SK-N-SH (cell line): Measurements from ENCODE around the gene ABO. TPM values are rescaled to one million over a fixed set of nuclear protein-coding genes. Genes with fewer than 3 reads are reported as not detected.
"Not testable (repeated sequence)": the region's sequence is repeated elsewhere in the genome, so short reads cannot be mapped to it uniquely, and the experiment has no call there.

Experiments used
- CTCF ChIA-PET: fragments of 300-600, 350-600 bp; formaldehyde crosslinking; extraction: SDS; loops from one replicate; lab custom pipeline; 2021; lab: Yijun Ruan, JAX
- POLR2A ChIA-PET: fragments of 350-600 bp; sonication (Branson Sonifier 250); formaldehyde crosslinking; extraction: SDS; loops from one replicate; lab custom pipeline; 2020; ENCODE audit warnings: antibody characterized with exemption, inconsistent platforms; lab: Yijun Ruan, JAX
- DNase-seq: peaks from one replicate; pipeline ENCODE4 v3.0.0; 2012
- H2AFZ ChIP-seq: fragments of 200-600 bp; sonication (generic); 2 replicates; pipeline ENCODE4 v1.8.1; 2016; ENCODE audit warnings: antibody characterized with exemption, mild to moderate bottlenecking, low read depth
- H3F3A ChIP-seq: fragments of 200-600 bp; sonication (generic); replicated peaks from 2 replicates; pipeline ENCODE3; 2016; ENCODE audit warnings: antibody characterized with exemption, mild to moderate bottlenecking; ENCODE audit not compliant: insufficient read depth
- H3K27ac ChIP-seq, 2 experiments: fragments of 200-500 bp in 1 of 2; fragments of 200-600 bp in 1 of 2; sonication (Bioruptor generic) in 1 of 2; sonication (generic), shearing (Covaris generic) in 1 of 2; 2 replicates each; pipeline versions ENCODE4 v1.5.1 to v1.6.1; 2014 to 2016; ENCODE audit warnings: low read depth in 2 of 2, inconsistent platforms in 1 of 2, low read length in 1 of 2, mild to moderate bottlenecking in 1 of 2, mixed read lengths in 1 of 2
- H3K27me3 ChIP-seq: fragments of 200-600 bp; sonication (generic), shearing (Covaris generic); 2 replicates; pipeline ENCODE4 v1.6.1; 2016; ENCODE audit warnings: mixed run types; ENCODE audit not compliant: insufficient read depth
- H3K36me3 ChIP-seq, 2 experiments: fragments of 200-500 bp in 1 of 2; fragments of 200-600 bp in 1 of 2; sonication (Bioruptor generic) in 1 of 2; sonication (generic) in 1 of 2; replicated peaks in 1 of 2; 2 replicates each; pipeline versions ENCODE3 to v1.5.1; 2014 to 2016; ENCODE audit warnings: low read length in 1 of 2, mild to moderate bottlenecking in 1 of 2; ENCODE audit not compliant: insufficient read depth in 2 of 2, control insufficient read depth in 1 of 2
- H3K4me1 ChIP-seq, 2 experiments: fragments of 200-500 bp in 1 of 2; fragments of 200-600 bp in 1 of 2; sonication (Bioruptor generic) in 1 of 2; sonication (generic), shearing (Covaris generic) in 1 of 2; 2 replicates each; pipeline versions ENCODE4 v1.5.1 to v1.6.1; 2014 to 2016; ENCODE audit warnings: low read depth in 1 of 2, low read length in 1 of 2, mixed run types in 1 of 2; ENCODE audit not compliant: insufficient read depth in 2 of 2, control insufficient read depth in 1 of 2
- H3K4me2 ChIP-seq: fragments of 200-600 bp; sonication (generic), shearing (Covaris generic); 2 replicates; pipeline ENCODE4 v1.6.1; 2017; ENCODE audit warnings: mixed run types
- H3K4me3 ChIP-seq, 2 experiments: fragments of 200-500 bp in 1 of 2; fragments of 200-600 bp in 1 of 2; sonication (Bioruptor generic) in 1 of 2; sonication (generic), shearing (Covaris generic) in 1 of 2; 2 replicates each; pipeline versions ENCODE4 v1.5.1 to v1.8.1; 2014 to 2016; ENCODE audit warnings: low read depth in 2 of 2, inconsistent platforms in 1 of 2, low read length in 1 of 2, mild to moderate bottlenecking in 1 of 2, mixed read lengths in 1 of 2, moderate library complexity in 1 of 2
- H3K79me2 ChIP-seq: fragments of 200-600 bp; sonication (generic); 2 replicates; pipeline ENCODE4 v1.8.1; 2017; ENCODE audit warnings: mild to moderate bottlenecking; ENCODE audit not compliant: insufficient read depth
- H3K9ac ChIP-seq: fragments of 200-600 bp; sonication (generic); 2 replicates; pipeline ENCODE4 v1.6.1; 2017; ENCODE audit warnings: mixed run types
- H3K9me2 ChIP-seq: fragments of 200-600 bp; sonication (generic); 2 replicates; pipeline ENCODE4 v1.6.1; 2017; ENCODE audit warnings: mixed run types
- H3K9me3 ChIP-seq: fragments of 200-600 bp; sonication (generic); 2 replicates; pipeline ENCODE4 v1.6.1; 2017; ENCODE audit warnings: mixed run types, mild to moderate bottlenecking, moderate library complexity
- H4K20me1 ChIP-seq: fragments of 200-600 bp; sonication (generic); 2 replicates; pipeline ENCODE4 v1.6.1; 2017; ENCODE audit warnings: mild to moderate bottlenecking, mixed run types; ENCODE audit not compliant: insufficient read depth
- ELF1 ChIP-seq: IDR thresholded peaks from 2 replicates; pipeline ENCODE4 v1.4.0; 2012
- EP300 ChIP-seq, 2 experiments: IDR thresholded peaks; 2 replicates each; pipeline versions ENCODE4 v1.4.0 to v1.6.1; 2012; ENCODE audit warnings: borderline replicate concordance in 1 of 2, low read depth in 1 of 2, low read length in 1 of 2
- EZH2phosphoT487 ChIP-seq: fragments of 200-600 bp; sonication (generic); IDR thresholded peaks from 2 replicates; pipeline ENCODE4 v1.6.1; 2017; ENCODE audit warnings: low read depth, mixed run types, mild to moderate bottlenecking, antibody characterized with exemption, moderate library complexity, borderline replicate concordance
- FOXM1 ChIP-seq: IDR thresholded peaks from 2 replicates; pipeline ENCODE4 v1.4.0; 2012; ENCODE audit warnings: low read depth, mild to moderate bottlenecking
- GABPA ChIP-seq: IDR thresholded peaks from 2 replicates; pipeline ENCODE4 v1.4.0; 2012; ENCODE audit warnings: low read depth, mild to moderate bottlenecking
- GATA2 ChIP-seq: sonication (generic); formaldehyde crosslinking; IDR thresholded peaks from 2 replicates; pipeline ENCODE4 v1.5.0; 2020; ENCODE audit warnings: mild to moderate bottlenecking, missing genetic modification reagents
- JUND ChIP-seq: IDR thresholded peaks from 2 replicates; pipeline ENCODE4 v1.4.0; 2012
- MEF2A ChIP-seq: IDR thresholded peaks from 2 replicates; pipeline ENCODE4 v1.4.0; 2012; ENCODE audit warnings: low read depth, borderline replicate concordance
- NFIC ChIP-seq: IDR thresholded peaks from 2 replicates; pipeline ENCODE4 v1.4.0; 2012; ENCODE audit warnings: borderline replicate concordance
- RAD21 ChIP-seq: IDR thresholded peaks from 2 replicates; pipeline ENCODE4 v1.6.1; 2012; ENCODE audit warnings: mild to moderate bottlenecking, low read length
- RCOR1 ChIP-seq: fragments of 150-350 bp; IDR thresholded peaks from 2 replicates; pipeline ENCODE4 v1.6.1; 2017; ENCODE audit warnings: antibody characterized with exemption, low read length
- RFX5 ChIP-seq: IDR thresholded peaks from 2 replicates; pipeline ENCODE4 v1.6.1; 2012; ENCODE audit warnings: mild to moderate bottlenecking, improper control_type of control experiment, low read length
- RXRA ChIP-seq: IDR thresholded peaks from 2 replicates; pipeline ENCODE4 v1.4.0; 2012; ENCODE audit warnings: low read depth, mild to moderate bottlenecking, borderline replicate concordance
- SMC3 ChIP-seq: IDR thresholded peaks from 2 replicates; pipeline ENCODE4 v1.6.1; 2012; ENCODE audit warnings: low read depth, low read length, improper control_type of control experiment
- TCF12 ChIP-seq: IDR thresholded peaks from 2 replicates; pipeline ENCODE4 v1.4.0; 2012
- WGBS: methylation state at CpG from one replicate; pipeline ENCODE4 v1.1.6; 2017; ENCODE audit warnings: low lambda C conversion rate; 5-methylcytosine and 5-hydroxymethylcytosine counted together
- polyA plus RNA-seq, 3 experiments: library from polyadenylated mRNA; depleted of rRNA; stranded (reverse); fragments of >200 nt; gene quantifications; 2 replicates each; pipeline ENCODE4 v1.2.3, GENCODE V29; 2012
- TF ChIP-seq, protein P1 (sequence below): IDR thresholded peaks from 2 replicates; pipeline ENCODE4; 2012
- TF ChIP-seq, protein P2 (sequence below): fragments of 150-350 bp; IDR thresholded peaks from 2 replicates; pipeline ENCODE4 v1.6.1; 2017; ENCODE audit warnings: antibody characterized with exemption, low read length, low read depth, borderline replicate concordance
- TF ChIP-seq, protein P3 (sequence below): IDR thresholded peaks from 2 replicates; pipeline ENCODE4 v1.4.0; 2012; ENCODE audit warnings: low read depth, borderline replicate concordance
- TF ChIP-seq, protein P4 (sequence below): IDR thresholded peaks from 2 replicates; pipeline ENCODE4 v1.4.0; 2012; ENCODE audit warnings: low read depth, borderline replicate concordance
- TF ChIP-seq, protein P5 (sequence below): IDR thresholded peaks from 2 replicates; pipeline ENCODE4 v1.4.0; 2012; ENCODE audit warnings: low read depth

Gene ABO
- polyA plus RNA-seq, 1 of the 3 experiments (the other 2 are of a cell fraction): not detected

DNA sequence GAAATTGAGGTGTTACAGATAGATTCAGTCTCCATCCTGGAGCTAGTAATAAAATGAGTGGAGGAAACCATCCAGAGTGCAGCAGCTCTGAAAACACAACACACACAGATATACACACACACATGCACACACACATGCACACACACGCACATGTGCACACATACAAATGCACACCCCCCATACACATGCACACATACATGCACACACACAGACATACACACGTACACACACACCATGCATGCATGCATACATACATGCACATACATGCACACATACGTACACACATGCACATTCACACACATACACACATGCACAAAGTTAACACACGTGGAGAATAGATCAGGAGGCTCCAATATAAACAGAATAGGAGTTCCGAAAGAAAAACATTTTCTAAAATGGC, 44.9 kb downstream of the ABO start:
- POLR2A ChIA-PET: no interaction called here
- no peaks in the 10 kb centered on the region for H3F3A ChIP-seq
- no peak for DNase-seq
- no peak overlapping the region for H3K4me2 ChIP-seq
- H4K20me1 ChIP-seq: no peaks in the 10 kb centered on the region
- H3K4me1 ChIP-seq: peaks cover 0 to 11% of the 10 kb centered on the region in 2 experiments; a peak in 1 of 4 replicates
- H3K36me3 ChIP-seq: no peaks in the 10 kb centered on the region
- H3K27me3 ChIP-seq: no peaks in the 10 kb centered on the region
- H3K9me2 ChIP-seq: no peaks in the 10 kb centered on the region
- WGBS: 40% methylated on average over 5 of the region's 5 CpGs
- H3K27ac ChIP-seq: no peak overlapping the region
- no peak for TF ChIP-seq EP300 (IDR thresholded peaks at IDR 0.05; ENCODE audit: borderline replicate concordance in 1 of 2, low read depth in 1 of 2, low read length in 1 of 2)
- TF ChIP-seq TCF12: no peak
- no peak for TF ChIP-seq RAD21
- TF ChIP-seq, protein P1, sequence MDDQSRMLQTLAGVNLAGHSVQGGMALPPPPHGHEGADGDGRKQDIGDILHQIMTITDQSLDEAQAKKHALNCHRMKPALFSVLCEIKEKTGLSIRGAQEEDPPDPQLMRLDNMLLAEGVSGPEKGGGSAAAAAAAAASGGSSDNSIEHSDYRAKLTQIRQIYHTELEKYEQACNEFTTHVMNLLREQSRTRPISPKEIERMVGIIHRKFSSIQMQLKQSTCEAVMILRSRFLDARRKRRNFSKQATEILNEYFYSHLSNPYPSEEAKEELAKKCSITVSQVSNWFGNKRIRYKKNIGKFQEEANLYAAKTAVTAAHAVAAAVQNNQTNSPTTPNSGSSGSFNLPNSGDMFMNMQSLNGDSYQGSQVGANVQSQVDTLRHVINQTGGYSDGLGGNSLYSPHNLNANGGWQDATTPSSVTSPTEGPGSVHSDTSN: no peak
- TF ChIP-seq GATA2 (CRISPR knock-in tag): no peak
- TF ChIP-seq SMC3: no peak
- TF ChIP-seq GABPA: no peak
- TF ChIP-seq, protein P2, sequence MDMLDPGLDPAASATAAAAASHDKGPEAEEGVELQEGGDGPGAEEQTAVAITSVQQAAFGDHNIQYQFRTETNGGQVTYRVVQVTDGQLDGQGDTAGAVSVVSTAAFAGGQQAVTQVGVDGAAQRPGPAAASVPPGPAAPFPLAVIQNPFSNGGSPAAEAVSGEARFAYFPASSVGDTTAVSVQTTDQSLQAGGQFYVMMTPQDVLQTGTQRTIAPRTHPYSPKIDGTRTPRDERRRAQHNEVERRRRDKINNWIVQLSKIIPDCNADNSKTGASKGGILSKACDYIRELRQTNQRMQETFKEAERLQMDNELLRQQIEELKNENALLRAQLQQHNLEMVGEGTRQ: no peak
- no peak for TF ChIP-seq JUND
- TF ChIP-seq, protein P3, sequence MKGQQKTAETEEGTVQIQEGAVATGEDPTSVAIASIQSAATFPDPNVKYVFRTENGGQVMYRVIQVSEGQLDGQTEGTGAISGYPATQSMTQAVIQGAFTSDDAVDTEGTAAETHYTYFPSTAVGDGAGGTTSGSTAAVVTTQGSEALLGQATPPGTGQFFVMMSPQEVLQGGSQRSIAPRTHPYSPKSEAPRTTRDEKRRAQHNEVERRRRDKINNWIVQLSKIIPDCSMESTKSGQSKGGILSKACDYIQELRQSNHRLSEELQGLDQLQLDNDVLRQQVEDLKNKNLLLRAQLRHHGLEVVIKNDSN: no peak
- no peak for TF ChIP-seq NFIC
- no peak for TF ChIP-seq ELF1
- TF ChIP-seq RFX5: no peak
- TF ChIP-seq, protein P4, sequence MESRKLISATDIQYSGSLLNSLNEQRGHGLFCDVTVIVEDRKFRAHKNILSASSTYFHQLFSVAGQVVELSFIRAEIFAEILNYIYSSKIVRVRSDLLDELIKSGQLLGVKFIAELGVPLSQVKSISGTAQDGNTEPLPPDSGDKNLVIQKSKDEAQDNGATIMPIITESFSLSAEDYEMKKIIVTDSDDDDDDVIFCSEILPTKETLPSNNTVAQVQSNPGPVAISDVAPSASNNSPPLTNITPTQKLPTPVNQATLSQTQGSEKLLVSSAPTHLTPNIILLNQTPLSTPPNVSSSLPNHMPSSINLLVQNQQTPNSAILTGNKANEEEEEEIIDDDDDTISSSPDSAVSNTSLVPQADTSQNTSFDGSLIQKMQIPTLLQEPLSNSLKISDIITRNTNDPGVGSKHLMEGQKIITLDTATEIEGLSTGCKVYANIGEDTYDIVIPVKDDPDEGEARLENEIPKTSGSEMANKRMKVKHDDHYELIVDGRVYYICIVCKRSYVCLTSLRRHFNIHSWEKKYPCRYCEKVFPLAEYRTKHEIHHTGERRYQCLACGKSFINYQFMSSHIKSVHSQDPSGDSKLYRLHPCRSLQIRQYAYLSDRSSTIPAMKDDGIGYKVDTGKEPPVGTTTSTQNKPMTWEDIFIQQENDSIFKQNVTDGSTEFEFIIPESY: no peak
- no peak for TF ChIP-seq MEF2A
- no peak for TF ChIP-seq FOXM1
- no peak for TF ChIP-seq RXRA
- TF ChIP-seq, protein P5, sequence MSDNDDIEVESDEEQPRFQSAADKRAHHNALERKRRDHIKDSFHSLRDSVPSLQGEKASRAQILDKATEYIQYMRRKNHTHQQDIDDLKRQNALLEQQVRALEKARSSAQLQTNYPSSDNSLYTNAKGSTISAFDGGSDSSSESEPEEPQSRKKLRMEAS: no peak
- no peak for TF ChIP-seq EZH2phosphoT487
- no peak for TF ChIP-seq RCOR1
- H3K4me3 ChIP-seq: no peak overlapping the region
- CTCF ChIA-PET: interaction anchor here (1.1 to 2.1 kb wide), 2 partner anchors 10 to 51 kb away, joined by 3 to 6 read pairs; no protein-coding TSS in a partner anchor
- no peak overlapping the region for H3K9ac ChIP-seq
- no peaks in the 10 kb centered on the region for H3K9me3 ChIP-seq
- no peak overlapping the region for H2AFZ ChIP-seq
- no peaks in the 10 kb centered on the region for H3K79me2 ChIP-seq

DNA sequence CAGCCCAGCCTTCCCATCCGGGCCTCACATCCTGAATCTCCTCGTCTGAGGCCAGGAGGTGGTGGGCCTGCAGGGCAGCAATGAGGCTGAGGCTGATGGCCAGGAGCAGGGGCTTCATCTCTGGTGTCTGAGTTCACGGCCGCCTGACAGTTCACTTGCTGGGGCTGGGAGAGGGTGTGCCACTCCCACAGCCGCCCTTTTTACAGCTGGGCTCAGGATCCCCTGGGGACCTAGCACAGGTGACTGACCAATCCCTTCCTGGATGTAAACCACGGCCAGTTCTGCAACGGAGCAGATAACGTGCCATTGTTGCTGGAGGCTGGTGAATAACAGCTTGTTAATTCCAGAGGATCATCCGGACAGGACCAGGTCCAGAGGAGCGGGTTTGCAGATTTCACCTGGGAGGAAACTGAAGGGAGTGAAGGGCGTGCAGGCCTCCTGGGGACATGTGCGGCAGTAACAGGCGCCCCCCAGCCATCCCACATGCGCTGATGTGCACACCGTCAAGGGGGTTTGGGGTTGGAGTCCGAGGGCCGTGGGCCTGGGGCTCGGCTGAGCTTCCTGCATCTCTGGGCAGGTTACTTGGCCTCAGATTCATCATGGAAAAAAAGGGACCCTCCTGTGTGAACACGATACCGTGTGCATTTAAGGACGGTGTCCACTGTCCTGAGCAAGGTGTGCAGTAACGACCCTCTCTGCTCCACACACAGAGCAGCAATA, 46.4 kb downstream of the ABO start:
- H3K79me2 ChIP-seq, H4K20me1 ChIP-seq, H3F3A ChIP-seq, POLR2A ChIA-PET, H3K27me3 ChIP-seq, H3K9me2 ChIP-seq, H3K9me3 ChIP-seq, H3K36me3 ChIP-seq, H3K9ac ChIP-seq, H3K27ac ChIP-seq, H2AFZ ChIP-seq, DNase-seq, H3K4me3 ChIP-seq, H3K4me2 ChIP-seq: not testable (repeated sequence)
- peaks cover 0 to 11% of the 10 kb centered on the region in 2 experiments; a peak in 1 of 4 replicates for H3K4me1 ChIP-seq
- WGBS: 63% methylated on average over 14 of the region's 22 CpGs
- CTCF ChIA-PET: interaction anchor here (0.8 to 2.1 kb wide), 2 partner anchors 11 to 43 kb away, joined by 3 to 6 read pairs; no protein-coding TSS in a partner anchor

DNA sequence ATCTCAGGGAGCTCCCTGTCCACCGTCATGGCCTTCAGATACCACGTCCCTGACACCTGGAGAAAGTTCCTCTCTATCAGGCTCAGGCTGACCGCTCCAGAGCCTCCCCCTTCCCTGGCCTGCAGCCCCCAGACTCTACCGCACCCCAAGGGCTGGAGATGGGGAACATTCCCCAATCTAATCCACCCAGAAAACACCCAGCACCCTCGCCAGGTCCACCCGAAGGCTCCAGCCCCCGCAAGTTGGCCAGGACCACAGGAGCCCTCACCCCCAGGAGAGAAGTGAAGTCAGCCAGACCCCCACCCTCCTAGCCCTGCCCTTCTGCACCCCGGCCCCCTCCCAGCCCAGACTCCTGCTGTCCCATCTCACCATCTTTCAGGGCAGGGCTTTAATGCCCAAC, 47.0 kb downstream of the ABO start:
- H3K36me3 ChIP-seq, H3K9me2 ChIP-seq, H3K9me3 ChIP-seq, POLR2A ChIA-PET, H3F3A ChIP-seq, H3K27ac ChIP-seq, H3K9ac ChIP-seq, H3K4me2 ChIP-seq, DNase-seq, H3K27me3 ChIP-seq, H3K4me3 ChIP-seq, H2AFZ ChIP-seq, H3K79me2 ChIP-seq, H4K20me1 ChIP-seq: not testable (repeated sequence)
- H3K4me1 ChIP-seq: peaks cover 0 to 11% of the 10 kb centered on the region in 2 experiments; a peak in 1 of 4 replicates
- CTCF ChIA-PET: interaction anchor here (0.8 kb wide), 1 partner anchor 42 kb away, joined by 3 read pairs; no protein-coding TSS in a partner anchor
- 37% methylated on average over 4 of the region's 8 CpGs for WGBS
